ENCODE data around the gene SNAPC4. TPM values are rescaled to one million over a fixed set of nuclear protein-coding genes. Genes with fewer than 3 reads are reported as not detected.
A peak's percentile ranks its signal among the peaks of the same experiment; 100 is the strongest.

The SNAPC4 gene
- total RNA-seq, 1 donor from 2014 or later = 3.2 TPM

- TF ChIP-seq CTCF (IDR thresholded peaks at IDR 0.05) = no peak
- DNase-seq (ENCODE audit: extremely low spot score in 2 of 2) = no peak
- intact Hi-C loops (cut with DNase I) = loop anchor here (10.0 kb wide), 1 partner anchor 87 kb away; no protein-coding TSS in a partner anchor
- H3K27me3 ChIP-seq = no peaks in the 10 kb centered on the region
- no peak overlapping the region for H3K27ac ChIP-seq
- H3K4me3 ChIP-seq = no peak overlapping the region
- H3K4me1 ChIP-seq = peaks cover 21% of the 10 kb centered on the region
- H3K9me3 ChIP-seq = no peaks in the 10 kb centered on the region
- peaks cover 0 to 29% of the 10 kb centered on the region in 2 donors for H3K36me3 ChIP-seq
These were observed 1.4 kb upstream of the SNAPC4 start for GRCh38 chr9:136401173-136401922.

GRCh38 chr9:136399176-136400037 is 563 bp downstream of the SNAPC4 start:
- no peak for TF ChIP-seq POLR2A (IDR thresholded peaks at IDR 0.05)
- TF ChIP-seq POLR2AphosphoS5 (IDR thresholded peaks at IDR 0.05; ENCODE audit: insufficient read depth in 1 of 2, low read depth in 1 of 2) = no peak
- TF ChIP-seq CTCF (IDR thresholded peaks at IDR 0.05) = no peak
- H3K27ac ChIP-seq = peak overlapping the region; percentile 31
- intact Hi-C loops (cut with DNase I) = loop anchor here (10.0 kb wide), 1 partner anchor 85 kb away; no protein-coding TSS in a partner anchor
- peaks cover 0 to 36% of the 10 kb centered on the region in 2 donors for H3K36me3 ChIP-seq
- H3K27me3 ChIP-seq = no peaks in the 10 kb centered on the region
- H3K9me3 ChIP-seq = no peaks in the 10 kb centered on the region
- peak overlapping the region; percentile 92 to 96 for H3K4me3 ChIP-seq
- no peak for DNase-seq (ENCODE audit: extremely low spot score in 2 of 2)
- peaks cover 21% of the 10 kb centered on the region for H3K4me1 ChIP-seq

GRCh38 chr9:136398286-136398685 is 1.7 kb downstream of the SNAPC4 start:
- no peak for DNase-seq (ENCODE audit: extremely low spot score in 2 of 2)
- intact Hi-C loops (cut with DNase I) = no loop called here
- Histone ChIP-seq H3K36me3 (peaks cover 0 to 47% of the 10 kb centered on the region in 2 donors), H3K27me3 (no peaks in the 10 kb centered on the region), H3K4me1 (peaks cover 21% of the 10 kb centered on the region), H3K4me3 (no peak overlapping the region), H3K27ac (no peak overlapping the region), H3K9me3 (no peaks in the 10 kb centered on the region)
- no peak for TF ChIP-seq CTCF (IDR thresholded peaks at IDR 0.05)
- no peak for TF ChIP-seq POLR2A (IDR thresholded peaks at IDR 0.05)
- TF ChIP-seq POLR2AphosphoS5 (IDR thresholded peaks at IDR 0.05; ENCODE audit: insufficient read depth in 1 of 2, low read depth in 1 of 2) = no peak

- Histone ChIP-seq H3K9me3 (no peaks in the 10 kb centered on the region), H3K4me1 (peaks cover 21% of the 10 kb centered on the region), H3K36me3 (peaks cover 0 to 53% of the 10 kb centered on the region in 2 donors), H3K4me3 (no peak overlapping the region), H3K27me3 (no peaks in the 10 kb centered on the region), H3K27ac (no peak overlapping the region)
- no peak for TF ChIP-seq CTCF (IDR thresholded peaks at IDR 0.05)
- no peak for TF ChIP-seq POLR2A (IDR thresholded peaks at IDR 0.05)
- no peak for DNase-seq (ENCODE audit: extremely low spot score in 2 of 2)
- intact Hi-C loops (cut with DNase I) = no loop called here
These were observed 2.3 kb downstream of the SNAPC4 start for GRCh38 chr9:136397643-136398042.

GRCh38 chr9:136396219-136396515 is 3.8 kb downstream of the SNAPC4 start:
- DNase-seq (ENCODE audit: extremely low spot score in 2 of 2) = no peak
- intact Hi-C loops (cut with DNase I) = no loop called here
- peaks cover 0 to 68% of the 10 kb centered on the region in 2 donors for H3K36me3 ChIP-seq
- H3K4me1 ChIP-seq = peaks cover 21% of the 10 kb centered on the region
- no peaks in the 10 kb centered on the region for H3K9me3 ChIP-seq
- H3K4me3 ChIP-seq = no peak overlapping the region
- TF ChIP-seq POLR2AphosphoS5 (IDR thresholded peaks at IDR 0.05; ENCODE audit: insufficient read depth in 1 of 2, low read depth in 1 of 2) (no peak), POLR2A (IDR thresholded peaks at IDR 0.05) (no peak), CTCF (IDR thresholded peaks at IDR 0.05) (no peak)
- H3K27ac ChIP-seq = no peak overlapping the region
- H3K27me3 ChIP-seq = no peaks in the 10 kb centered on the region

All from vagina (tissue), 2 donors.